ENCODE data around the gene GABRR2. TPM values are rescaled to one million over a fixed set of nuclear protein-coding genes. Genes with fewer than 3 reads are reported as not detected.
A peak's percentile ranks its signal among the peaks of the same experiment; 100 is the strongest.

The GABRR2 gene
- polyA plus RNA-seq, 5 donors: 0.76 to 2.0 (median 0.96) TPM

- no peak for DNase-seq
These were observed 23.8 kb downstream of the GABRR2 start for GRCh38 chr6:89291256-89291819.

- DNase-seq: no peak
These were observed 24.5 kb downstream of the GABRR2 start for GRCh38 chr6:89290401-89291155.

- no peak for DNase-seq
These were observed 25.4 kb downstream of the GABRR2 start for GRCh38 chr6:89289710-89290109.

- DNase-seq: no peak
These were observed 27.6 kb downstream of the GABRR2 start for GRCh38 chr6:89287351-89288028.

- no peak for DNase-seq
These were observed 28.6 kb downstream of the GABRR2 start for GRCh38 chr6:89286516-89286915.

- DNase-seq: no peak
These were observed 29.9 kb downstream of the GABRR2 start for GRCh38 chr6:89284963-89285735.

GRCh38 chr6:89284081-89284480 lies 31.0 kb downstream of the GABRR2 start:
- DNase-seq: no peak

- no peak for DNase-seq
These were observed 32.4 kb downstream of the GABRR2 start for GRCh38 chr6:89282749-89283148.

GRCh38 chr6:89281779-89282246 lies 33.3 kb downstream of the GABRR2 start:
- DNase-seq: no peak

GRCh38 chr6:89278956-89279355 lies 36.1 kb downstream of the GABRR2 start:
- no peak for DNase-seq

GRCh38 chr6:89275900-89276299 lies 39.2 kb downstream of the GABRR2 start:
- no peak for DNase-seq

- DNase-seq: no peak
These were observed 41.3 kb downstream of the GABRR2 start for GRCh38 chr6:89273816-89274215.

- no peak for DNase-seq
These were observed 42.5 kb downstream of the GABRR2 start for GRCh38 chr6:89272596-89272995.

GRCh38 chr6:89270951-89271721 lies 44.0 kb downstream of the GABRR2 start:
- no peak for DNase-seq

- no peak for DNase-seq
These were observed 45.1 kb downstream of the GABRR2 start for GRCh38 chr6:89269981-89270380.

GRCh38 chr6:89269252-89269651 lies 45.8 kb downstream of the GABRR2 start:
- DNase-seq: no peak

- DNase-seq: no peak
These were observed 46.3 kb downstream of the GABRR2 start for GRCh38 chr6:89268776-89269175.

- DNase-seq: no peak
These were observed 47.2 kb downstream of the GABRR2 start for GRCh38 chr6:89267918-89268317.

GRCh38 chr6:89264296-89264695 lies 50.8 kb downstream of the GABRR2 start:
- DNase-seq: no peak

GRCh38 chr6:89260832-89261231 lies 54.3 kb downstream of the GABRR2 start:
- peak; percentile 13 to 16 for DNase-seq

- DNase-seq: no peak
These were observed 54.8 kb downstream of the GABRR2 start for GRCh38 chr6:89260310-89260709.

Measured in right lung (tissue), 5 donors.